Heart left ventricle (tissue), 13 donors: Measurements from ENCODE around the gene NPR2.

Experiments
- POLR2A ChIP-seq, 2 donors: fragments of 450-650 bp; IDR thresholded peaks; one replicate each; pipeline ENCODE4 v1.6.1; 2017; ENCODE audit warnings: antibody characterized with exemption in 2 of 2, mild to moderate bottlenecking in 2 of 2, moderate library complexity in 2 of 2
- TF ChIP-seq, protein P1 (sequence below), 12 donors: fragments of 200-600 bp; sonication (generic) in 4 of 12; IDR thresholded peaks; one replicate each; pipeline versions ENCODE4 v1.5.0 to v1.8.0; 2018 to 2022; ENCODE audit warnings: antibody characterized with exemption in 12 of 12, mild to moderate bottlenecking in 5 of 12
- donor health status: ischemic (EF 13 %, LVEDD 7.1; RV severe dilation, severe dysfunction).
- donor health status: DM: no; HTN: yes; CAD: no.
- donor health status: DM: no; HTN: no; CAD: no.
- donor health status: ischemic (EF 25% LVEDD 6.9; RV normal size, moderate dysfunction).
- donor health status: ischemic (EF 25% LVEDD 5.7; RV mildly dilated, moderate dysfunction).
- donor health status: ischemic (EF 35%, LVEDD 5.7; RV mildly dilated, moderate dysfunction).
- donor health status: nonischemic (EF 11% LVEDD 7.7; RV severe dilation, severe dysfunction).
- donor health status: DM: yes; HTN: yes; CAD: no.
- donor health status: PGD.
- donor health status: ischemic (EF 29% LVEDD 5.4; RV normal size, mild dysfunction).
- donor health status: nonischemic (EF 23%, LVEDD 6.1; RV moderate dilation, normal function).

DNA sequence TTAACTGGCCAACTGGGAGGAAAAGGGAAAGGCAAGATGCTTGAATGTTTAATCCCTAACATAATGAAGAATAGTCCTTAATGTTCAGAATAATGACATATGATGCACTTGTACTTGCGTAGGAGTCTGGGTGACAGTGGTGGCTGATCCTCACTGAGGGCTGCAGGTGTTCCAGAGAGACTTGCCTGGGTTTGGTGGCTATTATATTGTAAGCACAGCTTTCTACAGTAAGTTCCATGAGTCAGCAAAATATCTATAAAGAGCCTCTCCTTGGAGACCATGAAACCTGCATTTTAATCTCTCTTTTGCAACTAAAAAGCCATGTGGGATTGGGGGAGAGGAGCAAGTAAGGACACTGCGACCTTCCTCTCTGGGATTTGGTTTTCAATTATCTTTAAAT lies 1.9 kb upstream of the NPR2 start:
- no peak for TF ChIP-seq POLR2A (IDR thresholded peaks at IDR 0.05)
- TF ChIP-seq, protein P1, sequence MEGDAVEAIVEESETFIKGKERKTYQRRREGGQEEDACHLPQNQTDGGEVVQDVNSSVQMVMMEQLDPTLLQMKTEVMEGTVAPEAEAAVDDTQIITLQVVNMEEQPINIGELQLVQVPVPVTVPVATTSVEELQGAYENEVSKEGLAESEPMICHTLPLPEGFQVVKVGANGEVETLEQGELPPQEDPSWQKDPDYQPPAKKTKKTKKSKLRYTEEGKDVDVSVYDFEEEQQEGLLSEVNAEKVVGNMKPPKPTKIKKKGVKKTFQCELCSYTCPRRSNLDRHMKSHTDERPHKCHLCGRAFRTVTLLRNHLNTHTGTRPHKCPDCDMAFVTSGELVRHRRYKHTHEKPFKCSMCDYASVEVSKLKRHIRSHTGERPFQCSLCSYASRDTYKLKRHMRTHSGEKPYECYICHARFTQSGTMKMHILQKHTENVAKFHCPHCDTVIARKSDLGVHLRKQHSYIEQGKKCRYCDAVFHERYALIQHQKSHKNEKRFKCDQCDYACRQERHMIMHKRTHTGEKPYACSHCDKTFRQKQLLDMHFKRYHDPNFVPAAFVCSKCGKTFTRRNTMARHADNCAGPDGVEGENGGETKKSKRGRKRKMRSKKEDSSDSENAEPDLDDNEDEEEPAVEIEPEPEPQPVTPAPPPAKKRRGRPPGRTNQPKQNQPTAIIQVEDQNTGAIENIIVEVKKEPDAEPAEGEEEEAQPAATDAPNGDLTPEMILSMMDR (IDR thresholded peaks at IDR 0.05), result no peak
